RWPE2 (cell line): ENCODE data around the gene CDC42SE2.
"Not testable (repeated sequence)": the region's sequence is repeated elsewhere in the genome, so short reads cannot be mapped to it uniquely, and the experiment has no call there.

Source experiments
- ATAC-seq: fragments of 200-7000 bp; cut with Tn5 transposase; 3 replicates; pipeline ENCODE4 v1.9.1; 2021; ENCODE audit warnings: low read depth
- DNase-seq: peaks from one replicate; pipeline ENCODE4 v3.0.0-alpha.2; 2020; ENCODE audit warnings: low spot score
- H3K27ac ChIP-seq: fragments of 450-650 bp; 2 replicates; pipeline ENCODE4 v1.5.1; 2017; ENCODE audit warnings: mild to moderate bottlenecking; ENCODE audit not compliant: poor library complexity, severe bottlenecking
- H3K27me3 ChIP-seq: fragments of 250-450 bp; sonication (Bioruptor Pico); 2 replicates; pipeline ENCODE4 v1.5.1; 2021; ENCODE audit warnings: mild to moderate bottlenecking, moderate library complexity; ENCODE audit not compliant: insufficient read depth, poor library complexity, severe bottlenecking
- H3K36me3 ChIP-seq: fragments of 250-450 bp; sonication (Bioruptor Pico); 2 replicates; pipeline ENCODE4 v1.5.1; 2020; ENCODE audit warnings: low read depth, mild to moderate bottlenecking, moderate library complexity
- H3K4me1 ChIP-seq: fragments of 250-450 bp; sonication (Bioruptor Pico); 2 replicates; pipeline ENCODE4 v1.5.1; 2021; ENCODE audit warnings: mild to moderate bottlenecking, moderate library complexity; ENCODE audit not compliant: insufficient read depth, poor library complexity, severe bottlenecking
- H3K4me3 ChIP-seq: fragments of 250-450 bp; sonication (Bioruptor Pico); 2 replicates; pipeline ENCODE4 v1.5.1; 2021; ENCODE audit warnings: mild to moderate bottlenecking, moderate library complexity; ENCODE audit not compliant: severe bottlenecking
- H3K9me3 ChIP-seq: fragments of 250-450 bp; sonication (Bioruptor Pico); 2 replicates; pipeline ENCODE4 v1.5.1; 2021; ENCODE audit warnings: mild to moderate bottlenecking, moderate library complexity; ENCODE audit not compliant: severe bottlenecking
- TF ChIP-seq, protein P1 (sequence below): fragments of 450-650 bp; IDR thresholded peaks from one replicate; pipeline ENCODE4 v1.5.1; 2017; ENCODE audit warnings: mild to moderate bottlenecking, moderate library complexity; ENCODE audit not compliant: poor library complexity, severe bottlenecking

CDC42SE2 gene

DNA sequence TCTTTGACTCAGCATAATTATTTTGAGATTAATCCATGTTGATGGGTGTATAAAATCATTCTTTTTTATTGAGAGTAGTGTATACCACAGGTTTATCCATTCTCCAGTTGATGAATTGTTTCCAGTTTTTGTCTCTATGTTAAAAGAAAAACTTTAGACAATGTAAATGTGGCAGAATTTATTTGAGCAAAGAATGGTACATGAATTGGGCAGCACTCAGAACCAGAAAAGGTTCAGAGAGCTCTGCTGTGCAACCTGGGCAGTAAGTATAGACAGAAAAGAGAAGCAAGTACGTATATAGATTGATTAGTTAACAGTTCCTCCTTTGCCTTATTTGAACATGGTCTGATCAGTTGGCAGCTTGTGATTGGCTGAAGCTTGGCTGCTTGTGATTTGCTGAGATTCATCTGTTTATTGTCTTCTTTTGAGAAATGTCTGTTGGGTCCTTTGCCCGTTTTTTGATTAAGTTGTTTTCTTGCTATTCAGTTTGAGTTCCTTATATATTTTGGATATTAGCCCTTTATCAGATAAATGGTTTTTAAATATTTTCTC lies 41.4 kb downstream of the CDC42SE2 start:
- Histone ChIP-seq H3K4me1 (peaks cover 50% of the 10 kb centered on the region), H3K36me3 (0 out of 2 replicates have a peak, but pooled peaks cover 11% of the 10 kb centered on the region), H3K27me3 (no peaks in the 10 kb centered on the region), H3K9me3 (peaks cover 7% of the 10 kb centered on the region), H3K27ac (peak overlapping the region; percentile 1), H3K4me3 (no peak overlapping the region)
- ATAC-seq (no peak), DNase-seq (no peak)
- TF ChIP-seq, protein P1, sequence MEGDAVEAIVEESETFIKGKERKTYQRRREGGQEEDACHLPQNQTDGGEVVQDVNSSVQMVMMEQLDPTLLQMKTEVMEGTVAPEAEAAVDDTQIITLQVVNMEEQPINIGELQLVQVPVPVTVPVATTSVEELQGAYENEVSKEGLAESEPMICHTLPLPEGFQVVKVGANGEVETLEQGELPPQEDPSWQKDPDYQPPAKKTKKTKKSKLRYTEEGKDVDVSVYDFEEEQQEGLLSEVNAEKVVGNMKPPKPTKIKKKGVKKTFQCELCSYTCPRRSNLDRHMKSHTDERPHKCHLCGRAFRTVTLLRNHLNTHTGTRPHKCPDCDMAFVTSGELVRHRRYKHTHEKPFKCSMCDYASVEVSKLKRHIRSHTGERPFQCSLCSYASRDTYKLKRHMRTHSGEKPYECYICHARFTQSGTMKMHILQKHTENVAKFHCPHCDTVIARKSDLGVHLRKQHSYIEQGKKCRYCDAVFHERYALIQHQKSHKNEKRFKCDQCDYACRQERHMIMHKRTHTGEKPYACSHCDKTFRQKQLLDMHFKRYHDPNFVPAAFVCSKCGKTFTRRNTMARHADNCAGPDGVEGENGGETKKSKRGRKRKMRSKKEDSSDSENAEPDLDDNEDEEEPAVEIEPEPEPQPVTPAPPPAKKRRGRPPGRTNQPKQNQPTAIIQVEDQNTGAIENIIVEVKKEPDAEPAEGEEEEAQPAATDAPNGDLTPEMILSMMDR: no peak

DNA sequence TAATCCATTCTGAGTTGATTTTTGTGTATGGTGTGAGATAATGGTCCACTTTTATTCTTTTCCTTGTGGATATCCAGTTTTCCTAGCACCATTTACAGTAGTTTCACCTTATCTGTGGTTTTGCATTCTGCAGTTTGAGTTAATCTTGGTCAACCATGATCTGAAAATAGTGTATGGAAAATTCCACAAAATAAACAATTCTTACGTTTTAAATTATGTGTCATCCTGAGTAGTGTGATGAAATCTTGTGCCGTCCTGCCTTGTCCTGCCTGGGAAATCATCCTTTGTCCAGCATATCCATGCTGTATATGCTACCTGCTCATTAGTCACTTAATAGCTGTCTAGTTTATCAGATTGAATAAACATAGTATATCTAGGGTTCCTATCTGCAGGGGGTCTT lies 42.1 kb downstream of the CDC42SE2 start:
- peaks cover 47% of the 10 kb centered on the region for H3K4me1 ChIP-seq
- DNase-seq (no peak), ATAC-seq (no peak)
- TF ChIP-seq, protein P1: no peak
- no peak overlapping the region for H3K4me3 ChIP-seq
- H3K27ac ChIP-seq: peak overlapping the region; percentile 1
- H3K9me3 ChIP-seq: peaks cover 7% of the 10 kb centered on the region
- H3K36me3 ChIP-seq: 0 out of 2 replicates have a peak, but pooled peaks cover 11% of the 10 kb centered on the region
- no peaks in the 10 kb centered on the region for H3K27me3 ChIP-seq

DNA sequence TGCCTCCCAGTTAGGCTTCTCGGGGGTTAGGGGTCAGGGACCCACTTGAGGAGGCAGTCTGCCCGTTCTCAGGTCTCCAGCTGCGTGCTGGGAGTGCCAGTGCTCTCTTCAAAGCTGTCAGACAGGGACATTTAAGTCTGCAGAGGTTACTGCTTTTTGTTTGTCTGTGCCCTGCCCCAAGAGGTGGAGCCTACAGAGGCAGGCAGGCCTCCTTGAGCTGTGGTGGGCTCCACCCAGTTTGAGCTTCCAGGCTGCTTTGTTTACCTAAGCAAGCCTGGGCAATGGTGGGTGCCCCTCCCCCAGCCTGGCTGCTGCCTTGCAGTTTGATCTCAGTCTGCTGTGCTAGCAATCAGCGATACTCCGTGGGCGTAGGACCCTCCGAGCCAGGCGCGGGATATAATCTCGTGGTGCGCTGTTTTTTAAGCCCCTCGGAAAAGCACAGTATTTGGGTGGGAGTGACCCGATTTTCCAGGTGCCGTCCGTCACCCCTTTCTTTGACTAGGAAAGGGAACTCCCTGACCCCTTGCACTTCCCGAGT lies 48.5 kb downstream of the CDC42SE2 start:
- H3K27me3 ChIP-seq, ATAC-seq, H3K9me3 ChIP-seq: not testable (repeated sequence)
- Histone ChIP-seq H3K36me3 (peaks cover 13% of the 10 kb centered on the region), H3K27ac (peak overlapping the region; percentile 44), H3K4me1 (peaks cover 16% of the 10 kb centered on the region), H3K4me3 (peak overlapping the region; percentile 33)
- DNase-seq: peak; percentile 82

DNA sequence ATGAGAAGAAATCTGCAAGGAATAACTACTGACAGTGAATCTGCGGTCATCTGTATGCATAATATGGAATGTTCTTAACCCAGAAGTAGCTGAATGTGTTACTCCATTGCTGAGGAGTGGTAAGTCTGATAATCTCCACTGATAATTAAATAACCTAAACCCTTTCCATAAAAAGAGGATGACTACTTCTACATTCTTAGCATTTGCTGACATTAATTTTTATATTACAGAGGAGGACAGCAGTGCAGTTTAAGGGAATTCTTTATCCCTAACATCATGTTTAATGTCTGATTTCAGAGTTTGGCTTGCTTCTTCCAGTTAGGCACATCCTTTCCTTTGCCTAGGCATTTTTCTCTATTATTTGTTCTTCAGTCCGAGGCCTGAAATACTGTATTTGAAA lies 52.2 kb downstream of the CDC42SE2 start:
- Histone ChIP-seq H3K27ac (no peak overlapping the region), H3K9me3 (no peaks in the 10 kb centered on the region), H3K4me3 (no peak overlapping the region), H3K27me3 (no peaks in the 10 kb centered on the region), H3K4me1 (peaks cover 16% of the 10 kb centered on the region), H3K36me3 (peaks cover 27% of the 10 kb centered on the region)
- ATAC-seq: no peak
- no peak for DNase-seq
- TF ChIP-seq, protein P1: no peak

DNA sequence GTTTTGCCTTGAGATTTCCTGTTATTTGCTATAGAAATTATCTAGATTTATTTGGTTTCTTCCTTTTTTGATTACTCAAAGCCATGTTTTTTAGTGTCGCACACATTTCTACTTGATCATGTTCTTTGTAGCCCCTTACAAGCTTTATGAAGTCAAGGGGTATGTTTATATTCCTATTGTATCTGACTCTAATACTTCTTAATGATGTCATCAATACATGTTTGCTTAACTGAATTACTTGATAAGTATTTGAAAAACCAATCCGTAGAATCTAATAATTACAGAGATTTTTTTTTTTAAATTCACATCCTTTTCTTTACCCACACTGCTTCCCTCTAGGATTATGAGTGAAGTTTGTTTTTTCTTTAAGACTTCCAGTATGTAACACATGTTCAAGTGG lies 53.0 kb downstream of the CDC42SE2 start:
- Histone ChIP-seq H3K27ac (no peak overlapping the region), H3K36me3 (peaks cover 32% of the 10 kb centered on the region), H3K4me1 (peaks cover 11% of the 10 kb centered on the region), H3K4me3 (no peak overlapping the region), H3K27me3 (no peaks in the 10 kb centered on the region), H3K9me3 (no peaks in the 10 kb centered on the region)
- no peak for DNase-seq
- TF ChIP-seq, protein P1: no peak
- ATAC-seq: no peak
